ENCODE results near the gene SYT1.
"Not testable (repeated sequence)": the region's sequence is repeated elsewhere in the genome, so short reads cannot be mapped to it uniquely, and the experiment has no call there.

Gene SYT1

DNA sequence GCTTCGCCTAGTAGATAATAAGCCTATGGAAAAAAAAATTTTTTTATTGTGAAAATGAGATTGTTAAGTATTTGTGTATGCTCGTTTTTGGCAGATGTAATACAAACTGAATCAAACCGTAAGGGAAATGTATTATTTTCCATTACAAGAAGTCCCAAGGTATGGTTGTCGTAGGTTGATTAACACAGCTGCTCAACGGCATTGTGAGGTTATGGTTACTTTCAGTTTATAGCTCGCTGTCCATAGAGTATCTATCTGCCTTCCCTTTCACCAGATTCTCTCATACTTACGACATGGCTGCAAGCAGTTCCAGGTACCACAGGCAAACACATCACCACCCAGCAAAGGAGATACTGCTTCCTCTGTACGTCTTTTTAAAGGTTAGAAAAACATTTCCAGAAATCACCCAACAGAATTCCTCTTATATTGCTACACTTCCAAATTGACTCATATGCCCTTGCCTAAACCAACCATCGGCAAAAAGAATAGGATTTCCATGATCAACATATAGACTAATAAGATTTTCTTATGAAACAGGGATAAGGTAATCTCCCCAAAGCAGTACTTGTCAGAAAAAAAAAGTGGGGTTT, 338.6 kb downstream of the SYT1 start:
- H3K4me3 ChIP-seq: no peak overlapping the region
- no peak for DNase-seq (ENCODE audit: low read depth, low spot score)
- H3K9ac ChIP-seq (ENCODE audit: insufficient read length): no peak overlapping the region
- H3K27ac ChIP-seq: no peak overlapping the region
- no peaks in the 10 kb centered on the region for H3K9me3 ChIP-seq (ENCODE audit: low read depth, low read length)
- H3K36me3 ChIP-seq (ENCODE audit: insufficient read depth, low read length): no peaks in the 10 kb centered on the region
- TF ChIP-seq EZH2 (IDR thresholded peaks at IDR 0.05) (no peak), POLR2AphosphoS5 (IDR thresholded peaks at IDR 0.05; ENCODE audit: borderline replicate concordance, low read depth, low read length) (no peak), FOXP2 (optimal IDR thresholded peaks at IDR 0.05; ENCODE audit: control extremely low read depth, extremely low read length, insufficient read depth) (no peak)

DNA sequence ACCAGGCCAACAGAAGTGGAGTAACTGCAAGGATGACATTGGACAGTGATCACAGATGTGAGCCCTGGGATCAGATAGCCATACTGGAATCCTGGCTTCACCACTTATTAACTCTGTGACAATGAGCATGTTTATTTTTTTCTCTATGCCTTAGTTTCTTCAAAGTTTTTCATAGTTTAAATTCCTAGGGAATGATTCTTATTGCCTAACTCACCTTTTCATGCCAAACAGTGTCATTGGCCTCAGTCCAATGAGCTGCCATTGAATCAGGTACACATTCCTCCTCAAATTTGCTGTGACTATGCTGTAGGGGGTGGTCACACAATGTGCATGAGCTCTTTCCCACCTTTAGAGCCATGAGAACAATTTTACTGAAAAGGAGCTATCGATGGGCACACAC, 342.3 kb downstream of the SYT1 start:
- no peak for DNase-seq (ENCODE audit: low read depth, low spot score)
- no peak for TF ChIP-seq FOXP2 (optimal IDR thresholded peaks at IDR 0.05; ENCODE audit: control extremely low read depth, extremely low read length, insufficient read depth)
- TF ChIP-seq EZH2 (IDR thresholded peaks at IDR 0.05): no peak
- no peak for TF ChIP-seq POLR2AphosphoS5 (IDR thresholded peaks at IDR 0.05; ENCODE audit: borderline replicate concordance, low read depth, low read length)
- Histone ChIP-seq H3K9ac (ENCODE audit: insufficient read length) (no peak overlapping the region), H3K4me3 (no peak overlapping the region), H3K36me3 (ENCODE audit: insufficient read depth, low read length) (no peaks in the 10 kb centered on the region), H3K9me3 (ENCODE audit: low read depth, low read length) (no peaks in the 10 kb centered on the region), H3K27ac (no peak overlapping the region)

DNA sequence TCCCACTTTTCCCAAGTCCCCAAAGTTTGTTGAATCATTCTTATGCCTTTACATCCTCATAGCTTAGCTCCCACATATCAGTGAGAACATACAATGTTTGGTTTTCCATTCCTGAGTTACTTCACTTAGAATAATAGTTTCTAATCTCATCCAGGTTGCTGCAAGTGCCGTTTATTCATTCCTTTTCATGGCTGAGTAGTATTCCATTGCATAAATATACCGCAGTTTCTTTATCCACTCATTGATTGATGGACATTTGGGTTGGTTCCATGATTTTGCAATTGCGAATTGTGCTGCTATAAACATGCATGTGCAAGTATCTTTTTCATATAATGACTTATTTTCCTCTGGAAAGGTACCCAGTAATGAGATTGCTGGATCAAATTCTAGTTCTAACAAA, 345.8 kb downstream of the SYT1 start:
- H3K4me3 ChIP-seq; H3K9ac ChIP-seq (ENCODE audit: insufficient read length); DNase-seq (ENCODE audit: low read depth, low spot score); H3K27ac ChIP-seq; H3K36me3 ChIP-seq (ENCODE audit: insufficient read depth, low read length); H3K9me3 ChIP-seq (ENCODE audit: low read depth, low read length): not testable (repeated sequence)

DNA sequence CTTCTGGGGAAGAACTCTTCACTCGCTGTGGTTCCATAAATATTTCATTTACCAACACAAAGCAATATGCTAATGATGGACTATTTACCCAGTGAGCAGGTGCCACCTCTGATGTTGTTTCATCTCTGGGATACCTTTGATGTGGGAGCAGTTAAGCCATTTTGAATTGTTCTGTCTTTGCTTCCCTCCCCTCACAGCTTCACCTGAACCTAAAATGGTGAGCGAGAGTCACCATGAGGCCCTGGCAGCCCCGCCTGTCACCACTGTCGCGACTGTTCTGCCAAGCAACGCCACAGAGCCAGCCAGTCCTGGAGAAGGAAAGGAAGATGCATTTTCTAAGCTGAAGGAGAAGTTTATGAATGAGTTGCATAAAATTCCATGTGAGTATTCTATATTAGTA, 352.7 kb downstream of the SYT1 start:
- H3K4me3 ChIP-seq: no peak overlapping the region
- no peak overlapping the region for H3K9ac ChIP-seq (ENCODE audit: insufficient read length)
- no peak overlapping the region for H3K27ac ChIP-seq
- H3K9me3 ChIP-seq (ENCODE audit: low read depth, low read length): no peaks in the 10 kb centered on the region; the same call in 1 of the 2 replicates
- TF ChIP-seq FOXP2 (optimal IDR thresholded peaks at IDR 0.05; ENCODE audit: control extremely low read depth, extremely low read length, insufficient read depth): no peak
- TF ChIP-seq POLR2AphosphoS5 (IDR thresholded peaks at IDR 0.05; ENCODE audit: borderline replicate concordance, low read depth, low read length): no peak
- TF ChIP-seq EZH2 (IDR thresholded peaks at IDR 0.05): no peak
- DNase-seq (ENCODE audit: low read depth, low spot score): no peak
- no peaks in the 10 kb centered on the region for H3K36me3 ChIP-seq (ENCODE audit: insufficient read depth, low read length)

DNA sequence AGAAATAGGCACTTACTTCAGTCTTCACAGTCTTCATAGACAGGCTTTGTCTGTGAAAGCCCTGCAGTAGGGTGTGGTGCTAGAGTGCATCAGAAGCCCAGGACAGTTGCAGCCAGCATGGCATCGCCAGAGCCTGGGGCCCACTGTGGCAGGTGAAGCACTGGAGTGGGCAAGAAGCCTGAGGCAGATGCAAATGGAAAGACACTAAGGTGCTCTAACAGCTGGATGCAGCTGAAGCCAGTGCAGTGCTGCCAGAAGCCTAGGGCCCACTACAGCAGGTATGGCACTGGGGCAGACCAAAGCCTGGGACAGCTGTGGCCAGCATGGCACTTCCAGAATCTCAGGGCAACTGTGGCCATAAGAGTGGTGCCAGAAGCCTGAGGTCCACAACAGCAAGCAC, 358.6 kb downstream of the SYT1 start:
- no peak for DNase-seq (ENCODE audit: low read depth, low spot score)
- Histone ChIP-seq H3K9me3 (ENCODE audit: low read depth, low read length) (peaks cover 3% of the 10 kb centered on the region; the same call in 1 of the 2 replicates), H3K4me3 (no peak overlapping the region), H3K27ac (no peak overlapping the region), H3K36me3 (ENCODE audit: insufficient read depth, low read length) (no peaks in the 10 kb centered on the region), H3K9ac (ENCODE audit: insufficient read length) (no peak overlapping the region)
- TF ChIP-seq FOXP2 (optimal IDR thresholded peaks at IDR 0.05; ENCODE audit: control extremely low read depth, extremely low read length, insufficient read depth): no peak
- no peak for TF ChIP-seq POLR2AphosphoS5 (IDR thresholded peaks at IDR 0.05; ENCODE audit: borderline replicate concordance, low read depth, low read length)
- TF ChIP-seq EZH2 (IDR thresholded peaks at IDR 0.05): no peak

DNA sequence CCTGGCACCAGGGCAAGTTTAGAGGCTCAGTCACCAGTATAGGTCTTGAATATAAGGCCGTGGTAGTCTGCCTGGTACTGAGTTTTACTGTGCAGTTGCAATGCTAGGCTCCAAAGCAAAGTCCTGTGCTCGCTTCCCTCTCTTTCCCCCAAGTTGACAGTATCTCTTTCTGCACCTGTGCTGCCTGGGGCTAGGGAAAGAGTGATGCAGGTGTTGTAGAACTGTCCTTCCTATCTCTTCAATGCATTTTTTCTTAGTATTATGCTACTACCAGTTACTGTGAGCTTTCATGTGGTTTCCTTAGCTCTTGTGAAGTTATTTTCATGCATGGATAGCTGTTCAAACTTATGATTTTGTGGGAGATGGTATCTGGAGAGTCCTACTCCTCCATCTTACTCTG, 359.2 kb downstream of the SYT1 start:
- TF ChIP-seq FOXP2 (optimal IDR thresholded peaks at IDR 0.05; ENCODE audit: control extremely low read depth, extremely low read length, insufficient read depth) (no peak), EZH2 (IDR thresholded peaks at IDR 0.05) (no peak)
- no peaks in the 10 kb centered on the region for H3K36me3 ChIP-seq (ENCODE audit: insufficient read depth, low read length)
- no peak overlapping the region for H3K9ac ChIP-seq (ENCODE audit: insufficient read length)
- peaks cover 3% of the 10 kb centered on the region; the same call in 1 of the 2 replicates for H3K9me3 ChIP-seq (ENCODE audit: low read depth, low read length)
- DNase-seq (ENCODE audit: low read depth, low spot score): no peak
- H3K27ac ChIP-seq: no peak overlapping the region
- no peak overlapping the region for H3K4me3 ChIP-seq

DNA sequence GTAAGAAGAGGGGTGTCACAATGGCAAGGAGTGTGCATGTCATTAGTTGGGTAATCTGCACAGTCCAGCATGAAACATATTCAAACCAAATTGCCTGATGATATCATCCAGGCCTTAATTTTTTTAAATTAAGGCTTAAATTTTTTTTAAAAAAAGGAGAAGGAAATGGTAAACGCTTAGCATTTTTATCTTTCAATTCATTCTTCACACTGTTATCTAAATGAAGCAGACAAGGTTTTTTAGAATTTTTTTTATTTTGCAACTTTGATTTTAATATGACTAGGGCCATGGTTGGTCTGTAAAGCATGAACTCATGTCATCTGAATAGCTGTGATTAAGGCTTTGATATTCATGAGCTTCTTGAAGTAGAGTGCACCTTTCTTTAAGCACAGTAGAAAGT, 362.5 kb downstream of the SYT1 start:
- TF ChIP-seq POLR2AphosphoS5 (IDR thresholded peaks at IDR 0.05; ENCODE audit: borderline replicate concordance, low read depth, low read length) (no peak), EZH2 (IDR thresholded peaks at IDR 0.05) (no peak), FOXP2 (optimal IDR thresholded peaks at IDR 0.05; ENCODE audit: control extremely low read depth, extremely low read length, insufficient read depth) (no peak)
- H3K4me3 ChIP-seq: no peak overlapping the region
- no peak overlapping the region for H3K9ac ChIP-seq (ENCODE audit: insufficient read length)
- H3K9me3 ChIP-seq (ENCODE audit: low read depth, low read length): peaks cover 3% of the 10 kb centered on the region; the same call in 1 of the 2 replicates
- H3K36me3 ChIP-seq (ENCODE audit: insufficient read depth, low read length): no peaks in the 10 kb centered on the region
- no peak for DNase-seq (ENCODE audit: low read depth, low spot score)
- no peak overlapping the region for H3K27ac ChIP-seq

DNA sequence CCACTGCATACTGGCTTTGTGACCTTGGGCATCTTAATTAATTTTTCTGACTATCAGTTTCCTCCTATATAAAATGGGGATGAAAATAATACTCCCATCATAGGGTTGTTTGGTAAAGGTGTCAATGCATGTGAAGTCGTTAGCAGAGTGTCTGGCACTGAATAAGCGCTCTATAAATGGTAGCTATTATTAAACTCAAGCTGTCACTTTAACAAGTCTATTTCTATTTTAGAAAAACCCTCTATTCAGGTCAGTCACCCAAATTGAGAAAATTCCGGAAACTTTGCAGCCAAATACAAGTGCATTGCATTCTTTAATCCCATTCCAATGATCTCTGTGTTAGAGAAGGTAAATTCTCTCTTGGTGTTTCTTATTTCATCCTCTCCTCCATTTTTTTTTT, 363.1 kb downstream of the SYT1 start:
- H3K27ac ChIP-seq: no peak overlapping the region
- no peak for TF ChIP-seq EZH2 (IDR thresholded peaks at IDR 0.05)
- TF ChIP-seq POLR2AphosphoS5 (IDR thresholded peaks at IDR 0.05; ENCODE audit: borderline replicate concordance, low read depth, low read length): no peak
- TF ChIP-seq FOXP2 (optimal IDR thresholded peaks at IDR 0.05; ENCODE audit: control extremely low read depth, extremely low read length, insufficient read depth): no peak
- H3K9me3 ChIP-seq (ENCODE audit: low read depth, low read length): 0 out of 2 replicates have a peak, but pooled peaks cover 1% of the 10 kb centered on the region
- DNase-seq (ENCODE audit: low read depth, low spot score): no peak
- no peaks in the 10 kb centered on the region for H3K36me3 ChIP-seq (ENCODE audit: insufficient read depth, low read length)
- H3K9ac ChIP-seq (ENCODE audit: insufficient read length): no peak overlapping the region
- H3K4me3 ChIP-seq: no peak overlapping the region

DNA sequence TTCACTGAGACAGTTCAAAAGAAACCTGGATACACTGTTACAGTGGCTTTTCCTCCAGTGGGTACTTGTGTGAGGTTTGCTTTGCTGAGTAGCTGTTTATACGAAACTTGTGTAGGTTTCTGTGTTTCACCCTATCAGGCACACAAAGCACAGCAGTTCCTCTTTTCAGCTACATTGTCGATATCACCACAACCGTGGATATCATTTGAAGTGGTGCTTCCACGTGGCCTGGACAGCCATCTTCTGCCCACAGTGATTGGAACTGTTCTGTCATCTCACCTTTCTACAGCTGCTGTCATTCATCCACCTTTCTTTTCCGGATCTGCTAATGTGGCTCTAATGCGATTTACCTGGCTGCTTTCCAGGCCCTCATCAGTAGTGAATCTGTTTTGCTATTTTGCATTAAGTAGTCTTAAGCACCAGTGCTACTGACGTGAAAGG, 368.8 kb downstream of the SYT1 start:
- Histone ChIP-seq H3K4me3 (no peak overlapping the region), H3K27ac (no peak overlapping the region), H3K9ac (ENCODE audit: insufficient read length) (no peak overlapping the region), H3K36me3 (ENCODE audit: insufficient read depth, low read length) (no peaks in the 10 kb centered on the region), H3K9me3 (ENCODE audit: low read depth, low read length) (no peaks in the 10 kb centered on the region)
- no peak for DNase-seq (ENCODE audit: low read depth, low spot score)
- TF ChIP-seq EZH2 (IDR thresholded peaks at IDR 0.05) (no peak), POLR2AphosphoS5 (IDR thresholded peaks at IDR 0.05; ENCODE audit: borderline replicate concordance, low read depth, low read length) (no peak), FOXP2 (optimal IDR thresholded peaks at IDR 0.05; ENCODE audit: control extremely low read depth, extremely low read length, insufficient read depth) (no peak)
